G401 (cell line): Measurements from ENCODE around the gene EAF2. TPM values are rescaled to one million over a fixed set of nuclear protein-coding genes. Genes with fewer than 3 reads are reported as not detected.
"Not testable (repeated sequence)": the region's sequence is repeated elsewhere in the genome, so short reads cannot be mapped to it uniquely, and the experiment has no call there.

Source experiments
- DNase-seq: peaks from one replicate; pipeline ENCODE4 v3.0.0-alpha.2; 2015; ENCODE audit warnings: low spot score
- in situ Hi-C: cut with HindIII; loops from 2 replicates; pipeline ENCODE4 v1.10.0; 2016; ENCODE audit warnings: low sequenced_read_pairs, mixed read lengths
- total RNA-seq: library from RNA; depleted of rRNA; stranded (reverse); fragments of >200 nt; shearing (Covaris generic); gene quantifications from 2 replicates; pipeline ENCODE4 v1.2.3, GENCODE V29; 2014

EAF2 gene
- total RNA-seq, 1 experiment from 2014 or later = 0.54 TPM

GRCh38 chr3:121855555-121855954 is 20.5 kb downstream of the EAF2 start:
- no peak for DNase-seq
- in situ Hi-C loops = no loop called here

GRCh38 chr3:121857778-121858177 is 22.8 kb downstream of the EAF2 start:
- DNase-seq, in situ Hi-C loops: not testable (repeated sequence)

GRCh38 chr3:121863247-121863646 is 28.2 kb downstream of the EAF2 start:
- in situ Hi-C loops, DNase-seq: not testable (repeated sequence)

- in situ Hi-C loops = no loop called here
- no peak for DNase-seq
Observed at GRCh38 chr3:121863801-121864200, 28.8 kb downstream of the EAF2 start.

GRCh38 chr3:121869736-121870135 is 34.7 kb downstream of the EAF2 start:
- in situ Hi-C loops = no loop called here
- DNase-seq = no peak

- DNase-seq = no peak
- in situ Hi-C loops = no loop called here
Observed at GRCh38 chr3:121870717-121871116, 35.7 kb downstream of the EAF2 start.

- in situ Hi-C loops = no loop called here
Observed at GRCh38 chr3:121871430-121871829, 36.4 kb downstream of the EAF2 start.

GRCh38 chr3:121878411-121878810 is 43.4 kb downstream of the EAF2 start:
- in situ Hi-C loops = no loop called here
- no peak for DNase-seq

More at GRCh38 chr3:121871430-121871829, 36.4 kb downstream of the EAF2 start:
- no peak for DNase-seq

GRCh38 chr3:121883507-121883906 is 48.5 kb downstream of the EAF2 start:
- in situ Hi-C loops = no loop called here
- DNase-seq = no peak

- no peak for DNase-seq
- in situ Hi-C loops = no loop called here
Observed at GRCh38 chr3:121885386-121885785, 50.4 kb downstream of the EAF2 start.

- DNase-seq = peak; percentile 40
- in situ Hi-C loops = no loop called here
Observed at GRCh38 chr3:121894301-121894990, 59.4 kb downstream of the EAF2 start, which contains the start of gene SLC15A2. TSS of gene SLC15A2 (plus strand) at chr3:121894401. CDS start at chr3:121894477, 76 bp downstream.

- in situ Hi-C loops = no loop called here
- DNase-seq = no peak
Observed at GRCh38 chr3:121895121-121895520, 60.1 kb downstream of the EAF2 start.

- DNase-seq = no peak
- in situ Hi-C loops = no loop called here
Observed at GRCh38 chr3:121895736-121896135, 60.7 kb downstream of the EAF2 start.

- in situ Hi-C loops = no loop called here
Observed at GRCh38 chr3:121896823-121897222, 61.8 kb downstream of the EAF2 start.

GRCh38 chr3:121897296-121897695 is 62.3 kb downstream of the EAF2 start:
- in situ Hi-C loops = no loop called here
- no peak for DNase-seq

More at GRCh38 chr3:121896823-121897222, 61.8 kb downstream of the EAF2 start:
- no peak for DNase-seq

GRCh38 chr3:121913305-121913990 is 78.4 kb downstream of the EAF2 start:
- in situ Hi-C loops = no loop called here
- DNase-seq = no peak

GRCh38 chr3:121914081-121914998 is 79.3 kb downstream of the EAF2 start:
- in situ Hi-C loops = no loop called here
- no peak for DNase-seq

GRCh38 chr3:121916189-121916588 is 81.2 kb downstream of the EAF2 start:
- peak; percentile 19 for DNase-seq
- in situ Hi-C loops = no loop called here

GRCh38 chr3:121918779-121919483 is 83.9 kb downstream of the EAF2 start:
- in situ Hi-C loops = no loop called here
- no peak for DNase-seq
